Kasumi-1 (cell line): ENCODE results near the gene AHSP.
"Not testable (repeated sequence)": the region's sequence is repeated elsewhere in the genome, so short reads cannot be mapped to it uniquely, and the experiment has no call there.

Experiments used
- DNase-seq, 2 experiments: peaks; one replicate each; lab custom pipeline; 2025; lab: John Stamatoyannopoulos, UW

The AHSP gene

GRCh38 chr16:31501226-31501965 lies 26.3 kb upstream of the AHSP start:
- no peak for DNase-seq

- no peak for DNase-seq
Observed at GRCh38 chr16:31501966-31502348, 25.7 kb upstream of the AHSP start.

- no peak for DNase-seq
Observed at GRCh38 chr16:31502981-31503380, 24.7 kb upstream of the AHSP start.

GRCh38 chr16:31503555-31503954 lies 24.1 kb upstream of the AHSP start:
- DNase-seq = not testable (repeated sequence)

- DNase-seq = no peak
Observed at GRCh38 chr16:31504159-31504558, 23.5 kb upstream of the AHSP start.

- peak; percentile 71 to 77 for DNase-seq
Observed at GRCh38 chr16:31505483-31505882, 22.2 kb upstream of the AHSP start.

GRCh38 chr16:31507617-31507928 lies 20.1 kb upstream of the AHSP start:
- DNase-seq = no peak

- DNase-seq = peak; percentile 45 to 59
Observed at GRCh38 chr16:31507929-31508705, 19.6 kb upstream of the AHSP start, which contains the start of gene RUSF1. Gene RUSF1, minus strand, starts transcription at chr16:31508391. Its CDS starts 18 bp downstream, at chr16:31508373.

- no peak for DNase-seq
Observed at GRCh38 chr16:31508706-31509195, 18.9 kb upstream of the AHSP start.

GRCh38 chr16:31513126-31513525 lies 14.6 kb upstream of the AHSP start:
- DNase-seq = no peak

- DNase-seq = no peak
Observed at GRCh38 chr16:31513884-31514283, 13.8 kb upstream of the AHSP start.

- no peak for DNase-seq
Observed at GRCh38 chr16:31517800-31518402, 9.8 kb upstream of the AHSP start.

- DNase-seq = no peak
Observed at GRCh38 chr16:31519759-31520431, 7.8 kb upstream of the AHSP start.

- DNase-seq = no peak
Observed at GRCh38 chr16:31521368-31521767, 6.3 kb upstream of the AHSP start.

GRCh38 chr16:31522071-31522470 lies 5.6 kb upstream of the AHSP start:
- DNase-seq = no peak

- DNase-seq = not testable (repeated sequence)
Observed at GRCh38 chr16:31523768-31524167, 3.9 kb upstream of the AHSP start.

GRCh38 chr16:31525113-31525512 lies 2.6 kb upstream of the AHSP start:
- DNase-seq = no peak

GRCh38 chr16:31528523-31529107 lies 915 bp downstream of the AHSP start:
- DNase-seq = no peak

- DNase-seq = no peak
Observed at GRCh38 chr16:31529108-31529936, 1.6 kb downstream of the AHSP start.

- DNase-seq = no peak
Observed at GRCh38 chr16:31529937-31530312, 2.2 kb downstream of the AHSP start.

GRCh38 chr16:31530405-31530804 lies 2.7 kb downstream of the AHSP start:
- no peak for DNase-seq
